Hematopoietic multipotent progenitor cell (in vitro differentiated cells): ENCODE measurements around the gene PPM1H. TPM values are rescaled to one million over a fixed set of nuclear protein-coding genes. Genes with fewer than 3 reads are reported as not detected.
A peak's percentile ranks its signal among the peaks of the same experiment; 100 is the strongest.
"Not testable (repeated sequence)": the region's sequence is repeated elsewhere in the genome, so short reads cannot be mapped to it uniquely, and the experiment has no call there.

Source experiments
- DNase-seq, 3 donors: peaks; one replicate each; pipeline ENCODE4 v3.0.0-alpha.2; 2011 to 2015; ENCODE audit warnings: low read depth in 2 of 3, low spot score in 2 of 3
- total RNA-seq: library from RNA; depleted of rRNA; stranded (reverse); fragments of >200 nt; gene quantifications from one replicate; pipeline ENCODE4 v1.2.3, GENCODE V29; 2012

The PPM1H gene
- total RNA-seq, 1 donor, result 15.1 TPM

- no peak for DNase-seq
These were observed 240.3 kb downstream of the PPM1H start for GRCh38 chr12:62694632-62695031.

GRCh38 chr12:62694116-62694515 lies 240.8 kb downstream of the PPM1H start:
- DNase-seq, result no peak

- no peak for DNase-seq
These were observed 241.4 kb downstream of the PPM1H start for GRCh38 chr12:62693376-62694050.

DNA sequence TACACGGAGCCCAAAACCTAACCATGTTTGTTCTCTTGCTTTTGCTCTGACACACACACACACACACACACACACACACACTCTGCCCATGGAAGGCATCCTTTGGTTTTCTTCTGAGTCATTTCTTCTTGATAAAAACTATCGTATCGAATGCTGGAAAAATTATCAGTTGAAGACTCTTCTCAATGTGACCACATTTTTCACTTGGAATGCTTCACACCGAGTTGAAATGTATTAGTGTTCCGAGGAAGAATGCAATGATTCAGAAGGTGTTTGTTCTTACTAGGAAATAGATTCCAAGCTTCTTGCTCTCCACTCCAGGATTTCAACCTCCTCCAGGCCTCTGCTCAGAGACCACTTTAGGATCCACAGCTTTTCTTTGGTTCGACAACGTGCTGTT lies 242.1 kb downstream of the PPM1H start:
- no peak for DNase-seq

- no peak for DNase-seq
These were observed 243.6 kb downstream of the PPM1H start for GRCh38 chr12:62691309-62691708.

DNA sequence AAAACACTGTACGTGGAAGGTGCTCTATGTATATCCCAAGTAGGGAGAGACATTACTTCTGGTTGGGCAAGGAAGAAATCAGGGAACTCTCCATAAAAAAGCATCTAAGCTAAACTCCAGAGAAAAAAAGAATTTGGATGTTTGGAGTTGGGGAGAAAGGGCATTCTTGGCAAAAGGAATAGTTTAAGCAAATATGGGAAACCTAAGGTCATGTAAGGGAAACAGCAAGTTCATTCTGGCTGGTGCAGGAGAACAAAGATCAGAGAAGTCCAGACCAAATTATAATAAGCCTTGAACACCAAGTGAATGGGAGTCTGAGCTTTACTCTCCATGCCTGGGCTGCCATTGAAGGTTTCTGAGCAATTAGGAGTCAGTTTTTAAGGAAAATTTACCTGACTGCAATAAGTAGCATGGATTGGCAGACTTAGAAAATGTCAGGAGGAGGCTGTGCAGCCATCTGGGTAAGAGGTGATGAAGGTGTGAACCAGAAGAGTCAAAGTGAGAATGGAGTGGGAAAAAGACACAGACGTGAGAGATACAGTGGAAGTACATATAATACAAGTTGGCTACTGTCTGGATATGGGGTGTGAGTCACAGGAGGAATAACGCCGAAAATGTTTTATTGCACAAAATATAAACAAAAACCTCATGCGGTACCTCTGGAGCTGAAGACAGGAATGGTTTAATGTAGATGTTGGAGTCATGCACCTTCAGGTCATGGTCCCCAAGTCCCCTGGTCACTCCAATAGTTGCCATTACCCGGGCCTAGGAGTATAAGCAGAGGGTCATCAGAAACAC lies 245.7 kb downstream of the PPM1H start:
- no peak for DNase-seq

DNA sequence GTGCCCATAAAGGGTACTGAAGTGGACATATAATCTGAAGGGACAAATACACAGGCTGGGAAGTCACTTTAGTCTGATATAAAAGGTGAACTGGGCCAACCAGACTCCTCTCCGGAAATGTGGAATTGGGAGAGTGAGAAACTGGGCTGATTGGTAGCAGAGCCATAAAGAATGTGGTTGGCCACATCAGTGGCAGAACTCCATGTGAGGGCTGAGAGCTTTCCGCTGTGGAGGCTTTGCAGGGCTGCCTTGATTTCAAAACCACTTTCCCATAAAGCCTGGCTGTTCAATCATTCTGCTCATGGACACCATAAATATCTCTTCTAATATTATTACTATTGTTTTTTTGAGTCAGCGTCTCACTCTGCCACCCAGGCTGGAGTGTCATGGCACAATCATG lies 248.0 kb downstream of the PPM1H start:
- DNase-seq, result no peak

DNA sequence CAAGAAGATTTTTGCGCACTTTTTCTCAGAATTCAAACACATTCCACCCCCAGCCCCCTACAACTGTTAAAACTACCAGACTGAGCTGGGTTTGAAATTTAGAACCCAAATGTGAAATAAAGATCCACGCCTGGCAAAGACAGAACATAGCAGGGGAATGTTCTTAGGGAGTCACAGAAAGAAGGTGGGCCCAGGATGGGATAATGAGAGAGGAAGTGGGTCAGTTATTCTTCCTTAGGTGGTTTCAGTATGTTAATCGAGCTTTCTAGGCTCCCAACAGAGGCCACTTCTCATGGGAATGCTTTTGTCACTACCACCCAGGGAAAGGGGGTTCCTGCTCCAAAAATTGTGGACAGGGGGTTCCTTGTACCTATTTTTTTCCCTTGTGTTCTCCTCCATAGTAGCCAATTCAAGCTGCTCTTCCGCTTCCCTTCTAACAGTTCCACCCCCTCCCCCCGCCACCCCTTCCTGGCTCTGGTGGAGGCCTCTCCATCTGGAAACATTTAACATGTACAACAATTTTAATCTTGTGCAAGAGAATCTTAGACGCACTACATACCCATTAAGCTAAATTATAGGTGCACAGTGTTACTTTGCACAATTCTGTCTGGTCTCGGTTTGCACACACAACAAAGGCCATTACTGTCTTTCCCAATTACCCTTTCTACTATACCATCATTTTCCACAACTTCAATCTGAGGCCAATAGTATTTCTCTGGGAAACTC lies 250.2 kb downstream of the PPM1H start:
- no peak for DNase-seq

DNA sequence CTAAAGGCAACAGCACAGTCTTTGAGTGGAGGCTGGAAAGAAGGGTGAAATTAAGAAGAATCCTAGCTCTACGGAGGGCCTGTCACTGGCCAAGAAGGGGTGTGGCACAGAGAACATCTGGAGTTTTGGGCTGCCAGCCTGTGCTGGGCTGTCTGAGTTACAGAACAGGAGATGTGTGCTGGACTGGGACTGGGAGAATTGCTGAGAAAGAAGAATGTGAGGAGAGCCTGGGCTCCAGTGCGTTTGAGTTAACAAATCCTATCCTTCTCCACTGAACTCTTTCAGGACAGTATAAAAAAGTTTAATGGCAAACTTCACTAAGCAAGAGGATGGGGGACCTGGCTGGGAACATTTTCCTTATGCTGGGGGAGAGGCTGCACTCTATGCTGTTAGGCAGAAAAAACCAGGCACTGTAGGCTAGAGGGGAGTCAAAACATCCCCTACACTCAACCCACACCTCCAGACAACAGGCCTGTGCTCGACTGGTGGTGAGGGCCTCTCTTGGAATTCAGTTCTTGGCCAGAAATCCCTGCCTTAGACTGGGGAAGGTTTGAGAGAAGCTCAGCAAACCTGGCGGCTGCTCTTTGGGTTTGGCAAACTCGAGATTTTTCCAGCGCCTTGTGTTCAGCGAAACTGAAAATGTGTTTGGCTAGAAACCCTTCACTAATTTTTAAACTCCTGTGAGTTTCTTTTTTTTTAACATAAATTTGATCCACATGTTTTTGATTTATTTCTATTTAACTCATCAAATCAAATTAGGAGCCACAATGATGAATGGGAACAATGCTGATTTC lies 251.0 kb downstream of the PPM1H start:
- DNase-seq, result no peak

- no peak for DNase-seq
These were observed 253.6 kb downstream of the PPM1H start for GRCh38 chr12:62681306-62681705.

- no peak for DNase-seq
These were observed 255.3 kb downstream of the PPM1H start for GRCh38 chr12:62679608-62680007.

- DNase-seq, result no peak
These were observed 257.6 kb downstream of the PPM1H start for GRCh38 chr12:62677355-62677754.

DNA sequence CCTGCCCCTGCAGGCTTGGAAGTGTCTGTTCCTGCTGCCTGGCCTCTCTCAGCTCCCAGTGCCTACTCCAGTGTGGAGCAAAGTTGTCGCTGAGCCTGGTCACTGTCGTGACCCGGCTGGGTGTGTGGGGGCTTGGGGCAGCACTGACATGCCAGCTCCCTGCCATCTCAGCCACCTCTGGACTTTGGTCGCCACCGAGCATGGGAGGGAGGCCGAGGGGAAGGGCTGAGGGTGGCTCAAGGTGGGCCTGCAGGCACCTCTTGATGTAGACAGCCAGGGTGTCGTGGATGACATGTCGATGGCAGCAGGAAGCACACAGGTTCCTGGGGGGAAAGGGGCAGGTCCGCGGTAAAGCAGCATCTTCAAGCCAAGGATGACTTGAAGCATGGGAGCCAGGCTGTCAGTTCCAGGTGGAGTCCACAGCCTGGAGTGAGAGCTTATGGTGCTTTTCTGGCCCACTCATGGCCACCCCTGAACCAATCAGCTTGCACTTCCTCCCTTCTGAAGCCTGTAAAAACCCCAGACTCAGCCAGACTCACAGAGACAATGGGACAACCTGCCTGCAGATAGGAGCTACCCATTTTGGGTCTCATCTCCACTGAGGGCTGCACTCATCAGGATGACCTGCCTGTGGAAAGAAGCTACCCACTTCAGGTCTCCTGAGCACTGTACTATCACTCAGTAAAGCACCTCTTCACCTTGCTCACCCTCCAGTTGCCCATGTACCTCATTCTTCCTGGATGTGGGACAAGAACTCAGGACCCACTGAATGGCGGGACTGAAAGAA lies 258.2 kb downstream of the PPM1H start:
- DNase-seq, result peak in 1 of 3 donors; percentile 21

GRCh38 chr12:62673028-62673815 lies 261.7 kb downstream of the PPM1H start:
- no peak for DNase-seq

DNA sequence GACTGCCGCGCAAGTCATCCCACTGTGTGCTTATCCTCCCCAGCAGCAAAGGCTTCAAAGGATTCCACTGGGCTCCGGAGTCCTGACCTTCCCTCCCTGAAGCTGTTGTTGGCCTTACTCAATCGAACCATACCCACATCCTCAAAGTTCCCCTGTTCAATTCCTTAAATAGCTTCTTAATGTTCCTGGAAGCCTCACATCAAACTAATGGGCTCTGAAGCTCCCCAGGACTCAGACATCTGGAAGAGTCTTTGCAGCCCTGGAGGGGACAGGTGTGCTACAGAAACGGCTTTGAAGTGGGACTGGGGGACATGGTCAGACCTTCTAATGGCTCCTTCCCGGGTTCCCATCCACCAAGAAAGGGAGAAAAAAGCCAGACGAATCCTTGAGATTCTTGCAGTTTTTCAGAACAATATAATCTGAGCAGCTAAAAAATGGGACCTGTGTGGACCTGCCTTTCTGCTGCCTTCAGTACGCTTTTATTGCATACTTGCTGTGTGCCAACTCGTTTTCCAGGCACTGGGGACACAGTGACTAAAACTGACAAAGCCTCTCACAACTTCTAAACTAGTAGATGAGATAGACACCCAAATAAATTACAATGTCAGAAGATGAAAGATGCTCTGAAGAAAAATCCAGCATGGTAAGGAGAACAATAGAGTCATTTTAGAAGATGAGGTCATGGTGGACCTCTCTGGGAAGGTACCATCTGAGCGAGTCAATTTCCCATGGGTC lies 263.8 kb downstream of the PPM1H start:
- DNase-seq, result no peak

DNA sequence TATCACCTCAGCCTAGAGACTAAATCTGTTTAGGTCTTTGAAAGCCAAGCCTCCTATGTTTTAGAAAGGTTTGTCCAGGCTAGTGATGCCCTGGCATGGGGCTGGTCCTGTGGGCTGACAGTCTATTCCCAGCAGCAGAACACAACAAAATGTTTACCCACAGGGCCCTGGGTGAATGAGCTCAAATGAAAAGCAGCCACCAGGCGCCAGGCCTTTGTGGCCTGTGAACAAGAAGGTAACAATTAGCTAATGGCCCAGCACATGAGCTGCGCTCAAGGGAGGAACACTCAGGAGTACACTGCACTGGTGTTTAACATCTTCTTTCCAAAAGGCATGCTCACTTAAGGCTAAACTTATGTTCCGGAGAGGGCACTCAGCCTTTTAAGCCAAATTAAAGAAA lies 266.2 kb downstream of the PPM1H start:
- no peak for DNase-seq

- DNase-seq, result not testable (repeated sequence)
These were observed 270.0 kb downstream of the PPM1H start for GRCh38 chr12:62664951-62665350.

- no peak for DNase-seq
These were observed 274.2 kb downstream of the PPM1H start for GRCh38 chr12:62660756-62661155.
